Iris pigment epithelial cell (primary cell): Measurements from ENCODE around the gene MT1A.
A peak's percentile ranks its signal among the peaks of the same experiment; 100 is the strongest.

Experiments
- DNase-seq: peaks from one replicate; pipeline ENCODE4 v3.0.0-alpha.2; 2011; ENCODE audit warnings: low read depth

The MT1A gene

DNA sequence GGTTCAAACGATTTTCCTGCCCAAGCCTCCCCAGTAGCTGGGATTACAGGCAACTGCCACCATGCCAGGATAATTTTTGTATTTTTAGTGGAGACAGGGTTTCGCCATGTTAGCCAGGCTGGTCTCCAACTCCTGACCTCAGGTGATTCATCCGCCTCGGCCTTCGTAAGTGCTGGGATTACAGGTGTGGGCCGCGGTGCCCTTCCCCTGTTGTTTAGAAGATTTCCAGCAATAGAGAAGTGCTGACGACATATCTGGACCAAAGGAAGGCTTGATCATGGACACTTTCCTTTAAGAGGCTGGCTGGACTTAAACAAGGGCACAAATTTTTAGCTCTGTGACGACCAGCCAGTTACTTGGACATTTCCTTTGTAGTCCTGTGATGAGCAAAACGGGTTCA is 7.3 kb upstream of the MT1A start:
- no peak for DNase-seq

- no peak for DNase-seq
Measured at GRCh38 chr16:56631832-56632155, 6.7 kb upstream of the MT1A start.

DNA sequence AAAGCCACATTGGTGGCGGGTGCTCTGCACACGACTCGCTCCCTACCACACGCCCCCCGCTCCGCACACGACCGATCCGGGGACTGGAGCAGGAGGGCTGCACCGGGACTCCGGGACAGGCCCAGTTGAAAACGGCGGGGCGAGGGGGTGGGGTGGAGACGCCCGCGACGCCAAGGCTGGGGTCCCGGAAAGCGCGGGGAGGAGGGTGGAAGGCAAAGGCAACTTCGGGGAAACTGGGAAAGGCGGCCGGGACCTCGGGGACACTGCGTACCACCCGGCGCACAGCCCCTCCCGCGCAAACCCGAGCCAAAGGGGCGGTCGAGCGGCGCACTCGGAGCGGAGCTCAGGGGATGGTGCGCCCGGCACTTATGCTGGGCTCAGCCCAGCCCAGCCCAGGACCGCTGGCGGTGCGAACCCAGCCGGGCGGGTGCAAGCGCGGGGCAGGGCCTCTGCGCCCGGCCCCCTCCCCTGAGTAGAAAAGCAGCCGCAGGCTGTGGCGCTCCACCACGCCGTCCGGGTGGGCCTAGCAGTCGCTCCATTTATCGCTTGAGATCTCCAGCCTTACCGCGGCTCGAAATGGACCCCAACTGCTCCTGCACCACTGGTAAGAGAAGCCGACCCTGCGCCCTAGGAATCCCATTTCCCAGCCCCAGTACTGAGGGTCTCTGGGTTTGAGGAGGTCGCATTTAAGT is 6.2 kb upstream of the MT1A start, which contains the start of gene MT1M:
TSS of gene MT1M (plus strand) at position 504 of the 692 bp plus-strand sequence. CDS start at position 577, 73 bp downstream.
- no peak for DNase-seq

DNA sequence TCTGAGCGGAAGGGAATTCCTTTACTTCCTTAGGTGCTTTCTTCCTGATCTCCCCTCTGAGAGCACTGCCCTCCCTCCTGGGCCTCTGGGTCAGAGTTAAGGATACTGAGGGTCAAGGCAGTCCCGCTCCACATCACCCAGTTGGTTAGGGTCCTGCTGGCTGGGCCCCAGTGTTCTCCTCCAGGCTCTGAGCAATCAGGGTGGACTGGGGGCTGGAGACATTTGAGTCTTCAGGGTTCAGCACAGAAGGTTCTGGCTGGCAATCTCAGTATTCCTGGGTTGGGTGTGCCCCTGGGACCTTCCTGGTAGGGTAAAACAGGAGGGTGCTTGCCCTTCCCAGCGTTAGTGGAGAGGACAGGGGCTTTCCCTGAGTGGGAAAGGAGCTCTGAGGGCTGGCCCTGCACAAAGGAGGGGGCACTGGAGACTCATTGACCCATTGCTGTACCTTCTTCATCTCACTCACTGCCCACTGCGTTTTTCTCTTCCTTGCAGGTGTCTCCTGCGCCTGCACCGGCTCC is 5.6 kb upstream of the MT1A start:
- DNase-seq = no peak

DNA sequence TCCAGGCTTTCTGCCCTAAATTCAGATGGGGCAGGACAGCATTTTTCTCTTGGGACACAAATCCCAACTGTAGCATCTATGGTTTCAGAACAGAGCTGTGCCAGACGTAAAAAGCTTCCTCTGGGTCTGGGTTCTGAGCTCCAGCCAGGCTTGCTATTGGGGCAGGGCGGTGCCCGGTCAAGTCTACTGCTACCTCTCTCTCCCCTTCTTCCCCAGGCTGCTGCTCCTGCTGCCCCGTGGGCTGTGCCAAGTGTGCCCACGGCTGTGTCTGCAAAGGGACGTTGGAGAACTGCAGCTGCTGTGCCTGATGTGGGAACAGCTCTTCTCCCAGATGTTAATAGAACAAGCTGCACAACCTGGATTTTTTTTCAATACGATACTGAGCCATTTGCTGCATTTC is 4.9 kb upstream of the MT1A start:
- no peak for DNase-seq

- no peak for DNase-seq
Measured at GRCh38 chr16:56634715-56635440, 3.6 kb upstream of the MT1A start.

DNA sequence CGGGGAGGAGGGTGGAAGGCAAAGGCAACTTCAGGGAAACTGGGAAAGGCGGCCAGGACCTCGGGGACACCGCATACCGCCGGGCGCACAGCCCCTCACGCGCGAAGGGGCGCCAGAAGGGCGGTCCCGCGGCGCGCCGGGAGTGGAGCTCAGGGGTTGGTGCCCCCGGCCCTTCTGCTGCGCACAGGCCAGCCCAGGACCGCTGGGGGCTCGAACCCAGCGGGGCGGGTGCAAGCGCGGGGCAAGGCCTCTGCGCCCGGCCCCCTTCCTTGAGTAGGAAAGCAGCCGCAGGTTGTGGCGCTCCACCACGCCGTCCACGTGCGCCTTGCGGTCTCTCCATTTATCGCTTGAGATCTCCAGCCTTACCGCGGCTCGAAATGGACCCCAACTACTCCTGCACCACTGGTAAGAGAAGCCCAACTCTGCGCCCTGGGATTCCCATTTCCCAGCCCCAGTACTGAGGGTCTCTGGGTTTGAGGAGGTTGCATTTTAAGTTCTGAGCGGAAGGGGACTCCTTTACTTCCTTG is 3.0 kb upstream of the MT1A start:
- DNase-seq = no peak

- no peak for DNase-seq
Measured at GRCh38 chr16:56636616-56637413, 1.7 kb upstream of the MT1A start.

DNA sequence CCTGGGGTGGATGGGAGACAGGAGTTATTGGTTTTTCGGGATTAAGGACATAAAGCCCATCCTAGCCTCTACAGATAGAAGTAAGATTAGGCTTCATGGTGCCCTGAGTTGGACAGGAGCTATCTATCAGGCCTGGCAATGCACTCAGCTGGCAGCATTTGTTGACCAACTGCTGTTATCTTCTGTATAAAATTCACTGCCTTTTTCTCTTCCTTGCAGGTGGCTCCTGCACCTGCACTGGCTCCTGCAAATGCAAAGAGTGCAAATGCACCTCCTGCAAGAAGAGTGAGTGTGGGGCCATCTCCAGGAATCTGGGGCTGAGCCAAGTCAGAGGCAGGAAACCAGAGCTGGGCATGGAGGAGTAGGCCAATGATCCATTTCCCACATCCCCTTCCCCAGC is 579 bp downstream of the MT1A start:
- DNase-seq = no peak

DNA sequence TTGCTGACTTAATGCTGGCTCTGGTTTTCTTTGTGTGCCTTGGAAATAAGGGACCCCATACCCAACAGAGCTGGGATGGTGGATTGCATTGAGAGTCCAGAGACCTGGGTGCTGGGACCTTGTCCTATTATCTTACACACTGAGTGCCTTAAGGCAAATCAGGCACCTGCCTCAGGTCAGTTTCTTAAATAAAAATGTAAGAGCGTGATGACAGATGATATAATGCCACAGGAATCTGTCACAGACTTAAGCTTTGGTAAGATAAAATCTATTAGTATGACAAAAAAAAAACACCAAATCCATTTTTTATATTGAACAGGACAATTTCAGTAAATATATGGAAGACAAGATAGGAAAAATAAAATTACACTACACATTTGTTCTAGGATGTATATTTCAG is 1.6 kb downstream of the MT1A start:
- no peak for DNase-seq

GRCh38 chr16:56641166-56641565 is 2.7 kb downstream of the MT1A start:
- no peak for DNase-seq

- DNase-seq = peak; percentile 58
Measured at GRCh38 chr16:56643080-56643778, 4.8 kb downstream of the MT1A start.

- DNase-seq = no peak
Measured at GRCh38 chr16:56643833-56644232, 5.4 kb downstream of the MT1A start.

- no peak for DNase-seq
Measured at GRCh38 chr16:56645311-56645710, 6.8 kb downstream of the MT1A start.

GRCh38 chr16:56645838-56646237 is 7.4 kb downstream of the MT1A start:
- DNase-seq = no peak

DNA sequence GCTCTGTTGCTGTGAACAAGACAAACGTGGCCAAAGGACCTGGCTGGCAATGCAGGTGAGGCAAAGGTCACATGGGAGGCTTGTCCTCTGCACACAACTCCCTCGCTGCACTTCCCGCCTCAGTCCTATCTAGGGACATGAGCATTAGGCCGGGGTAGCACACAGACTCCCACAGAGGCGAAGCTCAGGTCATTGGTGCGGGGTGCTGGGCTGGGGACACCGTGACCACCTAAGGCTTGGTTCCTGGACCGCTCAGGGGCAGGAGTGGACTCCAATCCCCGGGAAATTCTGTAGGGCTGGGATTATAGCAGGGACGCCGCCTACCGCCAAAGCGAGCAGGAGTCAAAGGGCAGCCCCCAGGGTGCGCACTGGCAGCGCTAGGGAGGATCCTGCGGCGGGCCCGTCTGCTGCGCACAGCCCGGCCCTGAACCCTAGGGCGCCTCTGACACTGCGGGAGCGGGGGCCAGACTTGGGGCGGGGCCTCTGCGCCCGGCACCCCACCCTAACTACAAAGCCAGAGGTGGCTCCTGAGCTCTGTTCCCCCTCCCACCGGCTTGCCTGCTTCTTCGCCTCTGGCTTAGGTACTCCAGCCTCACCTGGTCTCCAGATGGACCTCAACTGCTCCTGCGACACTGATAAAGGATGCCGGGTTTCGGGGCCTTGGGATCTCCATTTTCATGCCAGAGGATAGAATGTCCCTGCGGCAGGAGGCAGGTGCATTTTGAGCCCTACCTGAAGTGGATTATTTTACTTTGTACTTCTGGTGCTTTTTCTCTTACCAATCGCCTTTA is 9.4 kb downstream of the MT1A start:
- no peak for DNase-seq

- DNase-seq = no peak
Measured at GRCh38 chr16:56649271-56649670, 10.8 kb downstream of the MT1A start.

GRCh38 chr16:56649820-56650219 is 11.4 kb downstream of the MT1A start:
- no peak for DNase-seq

DNA sequence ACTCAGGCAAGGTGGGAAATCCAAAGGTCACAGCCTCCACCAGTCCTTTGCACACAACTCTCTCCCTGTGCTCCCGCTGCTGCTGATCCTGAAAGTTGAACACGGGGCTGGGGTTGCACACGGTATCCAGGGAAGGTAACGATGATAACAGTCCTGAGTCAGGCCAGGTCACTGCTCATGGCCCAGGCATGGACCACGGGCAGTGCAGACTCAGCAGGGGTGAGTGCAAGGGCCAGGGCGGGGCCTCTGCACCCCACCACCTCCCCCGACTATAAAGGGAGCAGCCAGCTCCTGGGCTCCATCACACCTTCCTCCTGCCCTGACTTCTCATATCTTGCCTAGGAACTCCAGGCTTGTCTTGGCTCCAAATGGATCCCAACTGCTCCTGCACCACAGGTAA is 13.1 kb downstream of the MT1A start, which contains the start of gene MT1B:
TSS of gene MT1B (plus strand) at position 301 of the 400 bp plus-strand sequence. CDS start at position 369, 68 bp downstream.
- DNase-seq = no peak

DNA sequence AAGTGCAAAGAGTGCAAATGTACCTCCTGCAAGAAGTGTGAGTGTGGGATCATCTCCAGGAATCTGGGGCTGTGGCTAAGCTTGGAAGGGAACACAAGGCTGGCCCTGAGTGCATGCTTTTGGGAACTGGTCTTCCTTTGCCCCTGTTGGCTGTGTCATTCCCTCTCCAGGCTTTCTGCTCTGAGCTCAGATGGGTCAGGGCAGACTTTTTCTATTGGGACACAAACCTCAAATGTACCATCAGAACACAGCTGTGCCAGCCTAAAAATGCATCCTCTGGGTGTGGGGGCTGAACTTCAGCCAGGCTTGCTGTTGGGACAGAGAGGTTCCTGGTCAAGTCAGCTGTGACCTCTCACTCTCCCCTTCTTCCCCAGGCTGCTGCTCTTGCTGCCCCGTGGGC is 14.1 kb downstream of the MT1A start:
- DNase-seq = no peak

GRCh38 chr16:56653218-56653617 is 14.8 kb downstream of the MT1A start:
- DNase-seq = no peak
